ENCODE data around the gene THRA.
A peak's percentile ranks its signal among the peaks of the same experiment; 100 is the strongest.

The THRA gene

DNA sequence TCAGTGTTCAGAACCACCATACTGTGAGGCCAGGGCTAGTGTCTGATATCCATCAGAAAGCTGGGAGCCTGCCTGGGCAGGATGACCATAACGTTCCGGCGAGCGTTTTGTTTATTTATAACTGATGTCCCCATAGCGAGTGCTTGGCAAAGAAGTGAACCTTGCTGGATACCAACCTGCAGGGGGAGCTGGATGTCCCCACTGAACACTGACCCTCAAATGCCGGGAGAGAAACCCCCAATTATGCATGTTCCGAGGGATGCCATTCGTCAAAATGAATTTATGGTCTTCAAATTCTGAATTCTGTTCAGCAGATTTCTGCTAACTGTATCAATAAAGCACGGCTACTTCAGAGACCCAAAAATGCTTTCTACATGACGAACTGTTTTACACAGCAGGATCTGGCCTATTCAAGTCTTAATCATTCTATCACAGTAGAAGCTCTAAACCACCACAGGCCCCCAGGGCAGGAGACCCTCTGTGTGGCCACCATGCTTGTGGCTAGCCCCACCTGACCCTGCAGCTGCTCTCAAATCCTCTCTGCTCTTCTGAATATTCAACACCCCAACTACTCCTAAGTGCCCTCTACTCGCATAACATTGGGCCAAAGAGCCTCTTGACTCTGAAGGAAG, 23.8 kb upstream of the THRA start:
- H3K4me3 ChIP-seq (ENCODE audit: low read depth, low read length): no peak overlapping the region
- DNase-seq (ENCODE audit: low read depth): peak; percentile 30
- TF ChIP-seq, protein P1, sequence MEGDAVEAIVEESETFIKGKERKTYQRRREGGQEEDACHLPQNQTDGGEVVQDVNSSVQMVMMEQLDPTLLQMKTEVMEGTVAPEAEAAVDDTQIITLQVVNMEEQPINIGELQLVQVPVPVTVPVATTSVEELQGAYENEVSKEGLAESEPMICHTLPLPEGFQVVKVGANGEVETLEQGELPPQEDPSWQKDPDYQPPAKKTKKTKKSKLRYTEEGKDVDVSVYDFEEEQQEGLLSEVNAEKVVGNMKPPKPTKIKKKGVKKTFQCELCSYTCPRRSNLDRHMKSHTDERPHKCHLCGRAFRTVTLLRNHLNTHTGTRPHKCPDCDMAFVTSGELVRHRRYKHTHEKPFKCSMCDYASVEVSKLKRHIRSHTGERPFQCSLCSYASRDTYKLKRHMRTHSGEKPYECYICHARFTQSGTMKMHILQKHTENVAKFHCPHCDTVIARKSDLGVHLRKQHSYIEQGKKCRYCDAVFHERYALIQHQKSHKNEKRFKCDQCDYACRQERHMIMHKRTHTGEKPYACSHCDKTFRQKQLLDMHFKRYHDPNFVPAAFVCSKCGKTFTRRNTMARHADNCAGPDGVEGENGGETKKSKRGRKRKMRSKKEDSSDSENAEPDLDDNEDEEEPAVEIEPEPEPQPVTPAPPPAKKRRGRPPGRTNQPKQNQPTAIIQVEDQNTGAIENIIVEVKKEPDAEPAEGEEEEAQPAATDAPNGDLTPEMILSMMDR (IDR thresholded peaks at IDR 0.05; ENCODE audit: control insufficient read depth, extremely low read depth, insufficient read depth): peak; percentile 48

DNA sequence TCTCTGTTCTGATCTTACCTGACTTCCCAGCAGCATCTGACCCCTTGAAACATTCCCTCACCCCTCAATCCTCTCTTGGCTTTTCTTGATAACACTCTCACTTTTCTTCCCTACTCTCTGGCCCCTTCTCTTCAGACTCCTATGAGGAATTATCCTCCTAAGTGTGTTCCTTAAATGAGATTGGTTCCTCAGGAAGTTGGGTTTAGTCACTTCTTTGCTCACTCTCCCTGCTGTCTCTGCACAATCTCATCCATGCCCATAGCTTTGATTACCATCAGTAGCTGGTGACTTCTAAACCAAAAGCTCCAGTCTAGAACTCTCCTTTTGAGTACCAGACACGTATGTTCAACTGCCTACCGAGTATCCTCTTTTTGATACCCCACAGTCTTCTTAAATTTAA, 21.6 kb upstream of the THRA start:
- TF ChIP-seq, protein P1 (IDR thresholded peaks at IDR 0.05; ENCODE audit: control insufficient read depth, extremely low read depth, insufficient read depth): no peak
- DNase-seq (ENCODE audit: low read depth): no peak

DNA sequence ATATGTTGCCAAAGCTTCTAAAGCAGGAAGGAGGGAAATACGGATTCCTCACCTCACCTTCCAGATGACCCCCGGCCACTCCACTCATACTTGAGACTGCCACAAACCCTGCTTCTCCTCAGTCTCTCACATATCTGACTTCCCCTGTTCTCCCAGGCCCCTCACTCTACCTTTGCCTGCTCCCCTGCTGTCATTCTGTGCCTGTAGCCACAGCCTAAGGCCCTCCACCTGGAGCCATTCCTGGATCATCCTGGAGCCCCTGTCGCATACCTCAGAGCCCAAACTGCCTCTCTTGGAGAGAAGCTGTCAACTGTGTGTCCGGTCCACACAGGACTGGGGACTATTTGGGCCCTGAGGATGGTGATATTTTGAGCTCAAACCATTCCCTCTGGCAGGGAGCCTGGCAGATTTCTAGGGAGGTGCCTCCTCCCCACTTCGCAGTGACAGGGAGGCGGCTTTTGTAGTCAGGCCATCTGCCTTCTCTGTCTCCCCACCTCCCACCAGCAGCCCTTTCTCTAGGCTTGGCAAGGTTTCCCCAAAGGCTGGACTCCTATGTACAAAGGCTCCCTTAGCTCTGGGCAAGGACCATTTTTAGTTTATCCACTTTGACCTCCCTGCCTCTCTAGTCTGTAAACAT, 6.3 kb upstream of the THRA start:
- DNase-seq (ENCODE audit: low read depth): no peak
- no peak overlapping the region for H3K4me3 ChIP-seq (ENCODE audit: low read depth, low read length)
- TF ChIP-seq, protein P1 (IDR thresholded peaks at IDR 0.05; ENCODE audit: control insufficient read depth, extremely low read depth, insufficient read depth): no peak

More for the DNA sequence above, 21.6 kb upstream of the THRA start:
- no peak overlapping the region for H3K4me3 ChIP-seq (ENCODE audit: low read depth, low read length)

DNA sequence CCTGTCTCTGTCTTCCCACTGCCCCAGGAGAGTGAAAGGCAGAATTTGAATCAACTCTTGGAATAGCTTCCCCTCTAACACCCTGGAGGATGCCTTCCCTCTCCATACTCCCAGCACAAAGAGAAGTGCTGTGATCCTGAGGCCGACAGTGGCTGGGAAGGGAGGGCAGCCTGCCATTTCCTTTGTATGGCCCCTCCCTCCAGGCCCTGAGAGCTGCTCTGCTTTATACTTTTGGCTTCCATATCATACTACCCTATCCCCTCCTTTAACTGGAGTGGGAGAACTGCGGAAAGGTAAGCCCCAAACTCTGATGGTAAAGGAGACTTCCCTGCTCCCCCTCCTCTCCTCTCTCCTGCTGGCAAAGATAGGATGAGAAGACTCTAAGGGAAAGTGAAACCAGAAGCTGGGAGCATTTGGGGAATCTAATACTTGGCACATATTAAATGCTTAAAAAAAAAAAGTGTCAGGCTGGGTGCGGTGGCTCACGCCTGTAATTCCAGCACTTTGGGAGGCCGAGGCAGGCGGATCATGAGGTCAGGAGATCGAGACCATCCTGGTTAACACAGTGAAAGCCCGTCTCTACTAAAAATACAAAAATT, 4.5 kb upstream of the THRA start:
- no peak for DNase-seq (ENCODE audit: low read depth)
- TF ChIP-seq, protein P1 (IDR thresholded peaks at IDR 0.05; ENCODE audit: control insufficient read depth, extremely low read depth, insufficient read depth): no peak
- no peak overlapping the region for H3K4me3 ChIP-seq (ENCODE audit: low read depth, low read length)

DNA sequence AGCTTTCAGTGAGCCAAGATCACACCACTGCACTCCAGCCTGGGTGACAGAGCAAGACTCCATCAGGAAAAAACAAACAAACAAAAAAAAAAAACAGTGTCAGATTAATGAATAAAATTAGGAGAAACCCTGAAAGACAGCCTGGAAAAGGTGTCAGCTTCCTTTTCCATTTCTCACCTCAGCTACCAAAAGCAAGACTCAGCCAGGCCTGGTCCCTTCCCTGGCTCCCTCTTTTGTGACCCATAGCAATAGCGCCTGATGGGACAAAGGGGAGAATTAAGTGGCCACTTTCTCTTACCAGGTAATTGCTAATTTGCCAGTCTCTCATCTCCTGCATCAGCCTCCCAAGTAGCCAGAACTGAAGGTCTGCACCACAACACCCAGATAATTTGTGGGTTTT, 3.9 kb upstream of the THRA start:
- TF ChIP-seq, protein P1 (IDR thresholded peaks at IDR 0.05; ENCODE audit: control insufficient read depth, extremely low read depth, insufficient read depth): no peak
- no peak for DNase-seq (ENCODE audit: low read depth)
- no peak overlapping the region for H3K4me3 ChIP-seq (ENCODE audit: low read depth, low read length)

DNA sequence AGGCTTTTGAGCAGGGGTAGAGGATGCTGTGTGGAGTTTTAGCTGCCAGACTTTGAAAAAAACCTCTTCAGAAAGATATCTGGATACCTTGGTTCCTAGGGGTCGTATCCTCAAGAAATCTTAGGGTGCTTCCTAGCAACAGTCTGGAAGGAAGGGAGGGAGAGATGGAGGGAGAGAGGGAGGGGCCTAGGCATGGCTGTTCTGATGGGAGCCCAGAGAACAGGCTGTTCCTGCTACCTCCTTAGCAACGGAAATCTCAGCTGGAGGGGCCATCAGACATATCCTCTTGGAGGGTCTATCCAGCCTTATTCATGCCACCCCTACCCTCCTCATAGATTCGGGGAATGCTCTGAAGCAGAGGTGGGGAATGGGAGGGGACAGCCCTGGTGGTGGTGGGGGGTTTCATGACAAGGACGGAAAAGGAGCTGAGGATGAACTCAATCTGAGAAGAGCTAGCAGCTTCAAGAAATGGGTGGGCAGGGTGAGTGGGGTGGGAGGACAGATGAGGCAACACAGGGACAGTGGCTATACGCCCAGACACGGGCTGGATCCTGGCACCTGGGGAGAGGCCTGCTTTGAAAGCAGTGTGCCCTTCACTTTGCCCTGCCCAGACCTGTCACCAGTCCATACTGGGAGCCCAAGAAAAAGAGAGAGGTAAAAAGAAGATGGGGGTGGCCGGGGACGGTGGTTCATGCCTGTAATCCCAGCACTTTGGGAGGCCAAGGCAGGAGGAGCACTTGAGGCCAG, 2.9 kb upstream of the THRA start:
- TF ChIP-seq, protein P1 (IDR thresholded peaks at IDR 0.05; ENCODE audit: control insufficient read depth, extremely low read depth, insufficient read depth): no peak
- no peak overlapping the region for H3K4me3 ChIP-seq (ENCODE audit: low read depth, low read length)
- no peak for DNase-seq (ENCODE audit: low read depth)

All from LNCaP clone FGC (cell line).